SK-N-SH (cell line): ENCODE data around the gene MT1F. TPM values are rescaled to one million over a fixed set of nuclear protein-coding genes. Genes with fewer than 3 reads are reported as not detected.

Source experiments
- CTCF ChIA-PET: fragments of 300-600, 350-600 bp; formaldehyde crosslinking; extraction: SDS; loops from one replicate; lab custom pipeline; 2021; lab: Yijun Ruan, JAX
- POLR2A ChIA-PET: fragments of 350-600 bp; sonication (Branson Sonifier 250); formaldehyde crosslinking; extraction: SDS; loops from one replicate; lab custom pipeline; 2020; ENCODE audit warnings: antibody characterized with exemption, inconsistent platforms; lab: Yijun Ruan, JAX
- DNase-seq: peaks from one replicate; pipeline ENCODE4 v3.0.0; 2012
- H2AFZ ChIP-seq: fragments of 200-600 bp; sonication (generic); 2 replicates; pipeline ENCODE4 v1.8.1; 2016; ENCODE audit warnings: antibody characterized with exemption, mild to moderate bottlenecking, low read depth
- H3F3A ChIP-seq: fragments of 200-600 bp; sonication (generic); replicated peaks from 2 replicates; pipeline ENCODE3; 2016; ENCODE audit warnings: antibody characterized with exemption, mild to moderate bottlenecking; ENCODE audit not compliant: insufficient read depth
- H3K27ac ChIP-seq, 2 experiments: fragments of 200-500 bp in 1 of 2; fragments of 200-600 bp in 1 of 2; sonication (Bioruptor generic) in 1 of 2; sonication (generic), shearing (Covaris generic) in 1 of 2; 2 replicates each; pipeline versions ENCODE4 v1.5.1 to v1.6.1; 2014 to 2016; ENCODE audit warnings: low read depth in 2 of 2, inconsistent platforms in 1 of 2, low read length in 1 of 2, mild to moderate bottlenecking in 1 of 2, mixed read lengths in 1 of 2
- H3K27me3 ChIP-seq: fragments of 200-600 bp; sonication (generic), shearing (Covaris generic); 2 replicates; pipeline ENCODE4 v1.6.1; 2016; ENCODE audit warnings: mixed run types; ENCODE audit not compliant: insufficient read depth
- H3K36me3 ChIP-seq, 2 experiments: fragments of 200-500 bp in 1 of 2; fragments of 200-600 bp in 1 of 2; sonication (Bioruptor generic) in 1 of 2; sonication (generic) in 1 of 2; replicated peaks in 1 of 2; 2 replicates each; pipeline versions ENCODE3 to v1.5.1; 2014 to 2016; ENCODE audit warnings: low read length in 1 of 2, mild to moderate bottlenecking in 1 of 2; ENCODE audit not compliant: insufficient read depth in 2 of 2, control insufficient read depth in 1 of 2
- H3K4me1 ChIP-seq, 2 experiments: fragments of 200-500 bp in 1 of 2; fragments of 200-600 bp in 1 of 2; sonication (Bioruptor generic) in 1 of 2; sonication (generic), shearing (Covaris generic) in 1 of 2; 2 replicates each; pipeline versions ENCODE4 v1.5.1 to v1.6.1; 2014 to 2016; ENCODE audit warnings: low read depth in 1 of 2, low read length in 1 of 2, mixed run types in 1 of 2; ENCODE audit not compliant: insufficient read depth in 2 of 2, control insufficient read depth in 1 of 2
- H3K4me2 ChIP-seq: fragments of 200-600 bp; sonication (generic), shearing (Covaris generic); 2 replicates; pipeline ENCODE4 v1.6.1; 2017; ENCODE audit warnings: mixed run types
- H3K4me3 ChIP-seq, 2 experiments: fragments of 200-500 bp in 1 of 2; fragments of 200-600 bp in 1 of 2; sonication (Bioruptor generic) in 1 of 2; sonication (generic), shearing (Covaris generic) in 1 of 2; 2 replicates each; pipeline versions ENCODE4 v1.5.1 to v1.8.1; 2014 to 2016; ENCODE audit warnings: low read depth in 2 of 2, inconsistent platforms in 1 of 2, low read length in 1 of 2, mild to moderate bottlenecking in 1 of 2, mixed read lengths in 1 of 2, moderate library complexity in 1 of 2
- H3K79me2 ChIP-seq: fragments of 200-600 bp; sonication (generic); 2 replicates; pipeline ENCODE4 v1.8.1; 2017; ENCODE audit warnings: mild to moderate bottlenecking; ENCODE audit not compliant: insufficient read depth
- H3K9ac ChIP-seq: fragments of 200-600 bp; sonication (generic); 2 replicates; pipeline ENCODE4 v1.6.1; 2017; ENCODE audit warnings: mixed run types
- H3K9me2 ChIP-seq: fragments of 200-600 bp; sonication (generic); 2 replicates; pipeline ENCODE4 v1.6.1; 2017; ENCODE audit warnings: mixed run types
- H3K9me3 ChIP-seq: fragments of 200-600 bp; sonication (generic); 2 replicates; pipeline ENCODE4 v1.6.1; 2017; ENCODE audit warnings: mixed run types, mild to moderate bottlenecking, moderate library complexity
- H4K20me1 ChIP-seq: fragments of 200-600 bp; sonication (generic); 2 replicates; pipeline ENCODE4 v1.6.1; 2017; ENCODE audit warnings: mild to moderate bottlenecking, mixed run types; ENCODE audit not compliant: insufficient read depth
- EZH2phosphoT487 ChIP-seq: fragments of 200-600 bp; sonication (generic); IDR thresholded peaks from 2 replicates; pipeline ENCODE4 v1.6.1; 2017; ENCODE audit warnings: low read depth, mixed run types, mild to moderate bottlenecking, antibody characterized with exemption, moderate library complexity, borderline replicate concordance
- FOSL2 ChIP-seq: IDR thresholded peaks from 2 replicates; pipeline ENCODE4 v1.4.0; 2012; ENCODE audit warnings: low read depth, mild to moderate bottlenecking, moderate library complexity, borderline replicate concordance
- FOXJ3 ChIP-seq: sonication (generic); formaldehyde crosslinking; IDR thresholded peaks from 2 replicates; pipeline ENCODE4 v1.5.1; 2020; ENCODE audit warnings: mild to moderate bottlenecking, missing genetic modification reagents
- FOXM1 ChIP-seq: IDR thresholded peaks from 2 replicates; pipeline ENCODE4 v1.4.0; 2012; ENCODE audit warnings: low read depth, mild to moderate bottlenecking
- GABPA ChIP-seq: IDR thresholded peaks from 2 replicates; pipeline ENCODE4 v1.4.0; 2012; ENCODE audit warnings: low read depth, mild to moderate bottlenecking
- GATA2 ChIP-seq: sonication (generic); formaldehyde crosslinking; IDR thresholded peaks from 2 replicates; pipeline ENCODE4 v1.5.0; 2020; ENCODE audit warnings: mild to moderate bottlenecking, missing genetic modification reagents
- MEF2A ChIP-seq: IDR thresholded peaks from 2 replicates; pipeline ENCODE4 v1.4.0; 2012; ENCODE audit warnings: low read depth, borderline replicate concordance
- NFIC ChIP-seq: IDR thresholded peaks from 2 replicates; pipeline ENCODE4 v1.4.0; 2012; ENCODE audit warnings: borderline replicate concordance
- NRF1 ChIP-seq: IDR thresholded peaks from 2 replicates; pipeline ENCODE4 v1.6.1; 2012; ENCODE audit warnings: low read depth, mild to moderate bottlenecking, low read length
- POLR2AphosphoS5 ChIP-seq: IDR thresholded peaks from 2 replicates; pipeline ENCODE4 v1.6.1; 2012; ENCODE audit warnings: low read depth, low read length
- RCOR1 ChIP-seq: fragments of 150-350 bp; IDR thresholded peaks from 2 replicates; pipeline ENCODE4 v1.6.1; 2017; ENCODE audit warnings: antibody characterized with exemption, low read length
- RXRA ChIP-seq: IDR thresholded peaks from 2 replicates; pipeline ENCODE4 v1.4.0; 2012; ENCODE audit warnings: low read depth, mild to moderate bottlenecking, borderline replicate concordance
- SIN3A ChIP-seq: IDR thresholded peaks from 2 replicates; pipeline ENCODE4 v1.6.1; 2012; ENCODE audit warnings: low read depth, mild to moderate bottlenecking, low read length, moderate library complexity, borderline replicate concordance
- SMC3 ChIP-seq: IDR thresholded peaks from 2 replicates; pipeline ENCODE4 v1.6.1; 2012; ENCODE audit warnings: low read depth, low read length, improper control_type of control experiment
- TAF1 ChIP-seq: IDR thresholded peaks from 2 replicates; pipeline ENCODE4 v1.6.1; 2012; ENCODE audit warnings: low read depth, mild to moderate bottlenecking, low read length, moderate library complexity, borderline replicate concordance
- TEAD4 ChIP-seq: IDR thresholded peaks from 2 replicates; pipeline ENCODE4 v1.4.0; 2012; ENCODE audit warnings: mild to moderate bottlenecking, borderline replicate concordance; ENCODE audit not compliant: insufficient read depth
- YY1 ChIP-seq: IDR thresholded peaks from 2 replicates; pipeline ENCODE4 v1.4.0; 2012; ENCODE audit warnings: low read depth, mild to moderate bottlenecking
- WGBS: methylation state at CpG from one replicate; pipeline ENCODE4 v1.1.6; 2017; ENCODE audit warnings: low lambda C conversion rate; 5-methylcytosine and 5-hydroxymethylcytosine counted together
- polyA plus RNA-seq, 3 experiments: library from polyadenylated mRNA; depleted of rRNA; stranded (reverse); fragments of >200 nt; gene quantifications; 2 replicates each; pipeline ENCODE4 v1.2.3, GENCODE V29; 2012
- TF ChIP-seq, protein P1 (sequence below): IDR thresholded peaks from 2 replicates; pipeline ENCODE4 v1.4.0; 2012; ENCODE audit warnings: low read depth, borderline replicate concordance
- TF ChIP-seq, protein P2 (sequence below): fragments of 200-600 bp; sonication (generic); IDR thresholded peaks from 2 replicates; pipeline ENCODE4 v1.6.1; 2017; ENCODE audit warnings: antibody characterized with exemption, mild to moderate bottlenecking, moderate library complexity
- TF ChIP-seq, protein P3 (sequence below): fragments of 150-350 bp; IDR thresholded peaks from 2 replicates; pipeline ENCODE4 v1.6.1; 2016; ENCODE audit warnings: mild to moderate bottlenecking, low read depth, low read length
- TF ChIP-seq, protein P4 (sequence below): IDR thresholded peaks from 2 replicates; pipeline ENCODE4; 2012

MT1F gene
- polyA plus RNA-seq, 1 of the 3 experiments (the other 2 are of a cell fraction): 13.0 TPM

DNA sequence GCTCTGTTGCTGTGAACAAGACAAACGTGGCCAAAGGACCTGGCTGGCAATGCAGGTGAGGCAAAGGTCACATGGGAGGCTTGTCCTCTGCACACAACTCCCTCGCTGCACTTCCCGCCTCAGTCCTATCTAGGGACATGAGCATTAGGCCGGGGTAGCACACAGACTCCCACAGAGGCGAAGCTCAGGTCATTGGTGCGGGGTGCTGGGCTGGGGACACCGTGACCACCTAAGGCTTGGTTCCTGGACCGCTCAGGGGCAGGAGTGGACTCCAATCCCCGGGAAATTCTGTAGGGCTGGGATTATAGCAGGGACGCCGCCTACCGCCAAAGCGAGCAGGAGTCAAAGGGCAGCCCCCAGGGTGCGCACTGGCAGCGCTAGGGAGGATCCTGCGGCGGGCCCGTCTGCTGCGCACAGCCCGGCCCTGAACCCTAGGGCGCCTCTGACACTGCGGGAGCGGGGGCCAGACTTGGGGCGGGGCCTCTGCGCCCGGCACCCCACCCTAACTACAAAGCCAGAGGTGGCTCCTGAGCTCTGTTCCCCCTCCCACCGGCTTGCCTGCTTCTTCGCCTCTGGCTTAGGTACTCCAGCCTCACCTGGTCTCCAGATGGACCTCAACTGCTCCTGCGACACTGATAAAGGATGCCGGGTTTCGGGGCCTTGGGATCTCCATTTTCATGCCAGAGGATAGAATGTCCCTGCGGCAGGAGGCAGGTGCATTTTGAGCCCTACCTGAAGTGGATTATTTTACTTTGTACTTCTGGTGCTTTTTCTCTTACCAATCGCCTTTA, 9.9 kb upstream of the MT1F start:
- Histone ChIP-seq H3K27ac (no peak overlapping the region), H3K9me2 (no peaks in the 10 kb centered on the region), H3K4me2 (no peak overlapping the region), H3K4me1 (peaks cover 0 to 7% of the 10 kb centered on the region in 2 experiments; a peak in 2 of 4 replicates), H4K20me1 (no peaks in the 10 kb centered on the region), H2AFZ (no peak overlapping the region), H3F3A (no peaks in the 10 kb centered on the region), H3K36me3 (no peaks in the 10 kb centered on the region), H3K9me3 (no peaks in the 10 kb centered on the region), H3K4me3 (no peak overlapping the region), H3K27me3 (0 out of 2 replicates have a peak, but pooled peaks cover 19% of the 10 kb centered on the region), H3K9ac (no peak overlapping the region), H3K79me2 (no peaks in the 10 kb centered on the region)
- ChIA-PET CTCF (no interaction called here), POLR2A (no interaction called here)
- no peak for DNase-seq
- WGBS: 74% methylated on average over 11 of the region's 33 CpGs
- TF ChIP-seq EZH2phosphoT487 (no peak), TEAD4 (no peak), GABPA (no peak), MEF2A (no peak), RXRA (no peak)
- TF ChIP-seq, protein P1, sequence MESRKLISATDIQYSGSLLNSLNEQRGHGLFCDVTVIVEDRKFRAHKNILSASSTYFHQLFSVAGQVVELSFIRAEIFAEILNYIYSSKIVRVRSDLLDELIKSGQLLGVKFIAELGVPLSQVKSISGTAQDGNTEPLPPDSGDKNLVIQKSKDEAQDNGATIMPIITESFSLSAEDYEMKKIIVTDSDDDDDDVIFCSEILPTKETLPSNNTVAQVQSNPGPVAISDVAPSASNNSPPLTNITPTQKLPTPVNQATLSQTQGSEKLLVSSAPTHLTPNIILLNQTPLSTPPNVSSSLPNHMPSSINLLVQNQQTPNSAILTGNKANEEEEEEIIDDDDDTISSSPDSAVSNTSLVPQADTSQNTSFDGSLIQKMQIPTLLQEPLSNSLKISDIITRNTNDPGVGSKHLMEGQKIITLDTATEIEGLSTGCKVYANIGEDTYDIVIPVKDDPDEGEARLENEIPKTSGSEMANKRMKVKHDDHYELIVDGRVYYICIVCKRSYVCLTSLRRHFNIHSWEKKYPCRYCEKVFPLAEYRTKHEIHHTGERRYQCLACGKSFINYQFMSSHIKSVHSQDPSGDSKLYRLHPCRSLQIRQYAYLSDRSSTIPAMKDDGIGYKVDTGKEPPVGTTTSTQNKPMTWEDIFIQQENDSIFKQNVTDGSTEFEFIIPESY: no peak

DNA sequence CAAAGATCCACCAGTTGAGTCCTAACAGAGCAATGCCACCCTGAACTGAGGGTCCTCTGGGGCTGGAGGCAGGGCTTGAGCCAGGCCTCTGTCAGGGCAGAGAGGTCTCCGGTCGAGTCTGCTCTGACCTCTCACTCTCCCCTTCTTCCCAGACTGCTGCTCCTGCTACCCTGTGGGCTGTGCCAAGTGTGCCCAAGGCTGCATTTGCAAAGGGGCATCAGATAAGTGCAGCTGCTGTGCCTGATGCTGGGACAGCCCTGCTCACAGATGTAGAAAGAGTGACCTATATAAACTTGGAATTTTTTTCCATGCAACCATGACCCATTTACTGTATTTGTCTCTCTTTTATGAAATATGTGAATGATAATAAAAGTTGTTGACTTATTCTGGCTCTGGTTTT, 8.5 kb upstream of the MT1F start:
- ChIA-PET POLR2A (no interaction called here), CTCF (interaction anchor here (1.9 kb wide), 1 partner anchor 49 kb away, joined by 5 read pairs; no protein-coding TSS in a partner anchor)
- H3K9me3 ChIP-seq: no peaks in the 10 kb centered on the region
- no CpG with 5 or more reads among the region's 2 CpGs for WGBS
- no peaks in the 10 kb centered on the region for H3K79me2 ChIP-seq
- H3K9me2 ChIP-seq: no peaks in the 10 kb centered on the region
- DNase-seq: peak; percentile 68
- H3K27me3 ChIP-seq: 0 out of 2 replicates have a peak, but pooled peaks cover 19% of the 10 kb centered on the region
- H2AFZ ChIP-seq: no peak overlapping the region
- no peak overlapping the region for H3K4me2 ChIP-seq
- H3K36me3 ChIP-seq: no peaks in the 10 kb centered on the region
- H3K9ac ChIP-seq: no peak overlapping the region
- H3K4me3 ChIP-seq: no peak overlapping the region
- H3K27ac ChIP-seq: no peak overlapping the region
- no peaks in the 10 kb centered on the region for H4K20me1 ChIP-seq
- peaks cover 0 to 7% of the 10 kb centered on the region in 2 experiments; a peak in 2 of 4 replicates for H3K4me1 ChIP-seq
- H3F3A ChIP-seq: no peaks in the 10 kb centered on the region
- TF ChIP-seq GATA2 (peak; percentile 63), YY1 (no peak), POLR2AphosphoS5 (no peak), FOSL2 (no peak), TAF1 (no peak), FOXM1 (no peak), SMC3 (no peak), MEF2A (no peak), NRF1 (no peak), RCOR1 (0 out of 2 replicates have a peak, but pooled peaks have one; percentile 14), SIN3A (no peak), NFIC (no peak), FOXJ3 (CRISPR knock-in tag) (no peak)
- TF ChIP-seq, protein P2, sequence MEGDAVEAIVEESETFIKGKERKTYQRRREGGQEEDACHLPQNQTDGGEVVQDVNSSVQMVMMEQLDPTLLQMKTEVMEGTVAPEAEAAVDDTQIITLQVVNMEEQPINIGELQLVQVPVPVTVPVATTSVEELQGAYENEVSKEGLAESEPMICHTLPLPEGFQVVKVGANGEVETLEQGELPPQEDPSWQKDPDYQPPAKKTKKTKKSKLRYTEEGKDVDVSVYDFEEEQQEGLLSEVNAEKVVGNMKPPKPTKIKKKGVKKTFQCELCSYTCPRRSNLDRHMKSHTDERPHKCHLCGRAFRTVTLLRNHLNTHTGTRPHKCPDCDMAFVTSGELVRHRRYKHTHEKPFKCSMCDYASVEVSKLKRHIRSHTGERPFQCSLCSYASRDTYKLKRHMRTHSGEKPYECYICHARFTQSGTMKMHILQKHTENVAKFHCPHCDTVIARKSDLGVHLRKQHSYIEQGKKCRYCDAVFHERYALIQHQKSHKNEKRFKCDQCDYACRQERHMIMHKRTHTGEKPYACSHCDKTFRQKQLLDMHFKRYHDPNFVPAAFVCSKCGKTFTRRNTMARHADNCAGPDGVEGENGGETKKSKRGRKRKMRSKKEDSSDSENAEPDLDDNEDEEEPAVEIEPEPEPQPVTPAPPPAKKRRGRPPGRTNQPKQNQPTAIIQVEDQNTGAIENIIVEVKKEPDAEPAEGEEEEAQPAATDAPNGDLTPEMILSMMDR: no peak
- TF ChIP-seq, protein P3, sequence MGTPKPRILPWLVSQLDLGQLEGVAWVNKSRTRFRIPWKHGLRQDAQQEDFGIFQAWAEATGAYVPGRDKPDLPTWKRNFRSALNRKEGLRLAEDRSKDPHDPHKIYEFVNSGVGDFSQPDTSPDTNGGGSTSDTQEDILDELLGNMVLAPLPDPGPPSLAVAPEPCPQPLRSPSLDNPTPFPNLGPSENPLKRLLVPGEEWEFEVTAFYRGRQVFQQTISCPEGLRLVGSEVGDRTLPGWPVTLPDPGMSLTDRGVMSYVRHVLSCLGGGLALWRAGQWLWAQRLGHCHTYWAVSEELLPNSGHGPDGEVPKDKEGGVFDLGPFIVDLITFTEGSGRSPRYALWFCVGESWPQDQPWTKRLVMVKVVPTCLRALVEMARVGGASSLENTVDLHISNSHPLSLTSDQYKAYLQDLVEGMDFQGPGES: no peak
- TF ChIP-seq, protein P4, sequence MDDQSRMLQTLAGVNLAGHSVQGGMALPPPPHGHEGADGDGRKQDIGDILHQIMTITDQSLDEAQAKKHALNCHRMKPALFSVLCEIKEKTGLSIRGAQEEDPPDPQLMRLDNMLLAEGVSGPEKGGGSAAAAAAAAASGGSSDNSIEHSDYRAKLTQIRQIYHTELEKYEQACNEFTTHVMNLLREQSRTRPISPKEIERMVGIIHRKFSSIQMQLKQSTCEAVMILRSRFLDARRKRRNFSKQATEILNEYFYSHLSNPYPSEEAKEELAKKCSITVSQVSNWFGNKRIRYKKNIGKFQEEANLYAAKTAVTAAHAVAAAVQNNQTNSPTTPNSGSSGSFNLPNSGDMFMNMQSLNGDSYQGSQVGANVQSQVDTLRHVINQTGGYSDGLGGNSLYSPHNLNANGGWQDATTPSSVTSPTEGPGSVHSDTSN: no peak
